WTC11 (cell line): ENCODE data around the gene TAF1B. TPM values are rescaled to one million over a fixed set of nuclear protein-coding genes. Genes with fewer than 3 reads are reported as not detected.
"Not testable (repeated sequence)": the region's sequence is repeated elsewhere in the genome, so short reads cannot be mapped to it uniquely, and the experiment has no call there.

Experiments used
- ATAC-seq: fragments of 200-7000 bp; cut with Tn5 transposase; 2 replicates; pipeline ENCODE4 v1.10.0; 2021; ENCODE audit warnings: mild to moderate bottlenecking, moderate library complexity
- CTCF ChIA-PET: fragments of 300-600 bp; sonication (Branson Sonifier 250); formaldehyde crosslinking; loops from one replicate; lab custom pipeline; 2021; ENCODE audit warnings: antibody characterized with exemption; lab: Charles Lee
- POLR2A ChIA-PET: fragments of 350-600 bp; sonication (Branson Sonifier 250); formaldehyde crosslinking; loops from one replicate; lab custom pipeline; 2021; ENCODE audit warnings: antibody characterized with exemption; lab: Charles Lee
- DNase-seq: peaks from one replicate; pipeline ENCODE4 v3.0.0; 2021; ENCODE audit warnings: low spot score
- H3K27ac Mint-ChIP-seq: 2 replicates; pipeline ENCODE4 v1.8.0; 2021; ENCODE audit warnings: mixed read lengths
- H3K27me3 Mint-ChIP-seq: 2 replicates; pipeline ENCODE4 v1.8.0; 2021; ENCODE audit warnings: low read depth, mild to moderate bottlenecking, moderate library complexity, mixed read lengths
- H3K36me3 Mint-ChIP-seq: 2 replicates; pipeline ENCODE4 v1.8.0; 2021; ENCODE audit warnings: mixed read lengths
- H3K4me1 Mint-ChIP-seq: 2 replicates; pipeline ENCODE4 v1.8.0; 2022; ENCODE audit warnings: mixed read lengths
- H3K4me3 Mint-ChIP-seq: 2 replicates; pipeline ENCODE4 v1.8.0; 2021; ENCODE audit warnings: mild to moderate bottlenecking, moderate library complexity, mixed read lengths
- H3K9me3 Mint-ChIP-seq: 2 replicates; pipeline ENCODE4 v1.8.0; 2021; ENCODE audit warnings: mixed read lengths
- ATF1 ChIP-seq: sonication (generic); formaldehyde crosslinking; IDR thresholded peaks from 2 replicates; pipeline ENCODE4 v1.8.1; 2023; ENCODE audit warnings: mild to moderate bottlenecking, moderate library complexity, missing genetic modification reagents
- CREB1 ChIP-seq: sonication (generic); formaldehyde crosslinking; IDR thresholded peaks from 2 replicates; pipeline ENCODE4 v1.8.0; 2023; ENCODE audit warnings: mild to moderate bottlenecking, missing genetic modification reagents
- KAT7 ChIP-seq: sonication (generic); formaldehyde crosslinking; IDR thresholded peaks from 2 replicates; pipeline ENCODE4 v1.8.1; 2023; ENCODE audit warnings: missing genetic modification reagents, mild to moderate bottlenecking, borderline replicate concordance
- NFYB ChIP-seq: sonication (generic); formaldehyde crosslinking; conservative IDR thresholded peaks from 2 replicates; pipeline ENCODE4 v1.8.0; 2022; ENCODE audit warnings: low read depth, missing genetic modification reagents
- NR2C2 ChIP-seq: sonication (generic); formaldehyde crosslinking; IDR thresholded peaks from 2 replicates; pipeline ENCODE4 v1.8.0; 2022; ENCODE audit warnings: mild to moderate bottlenecking, missing genetic modification reagents
- OVOL2 ChIP-seq: fragments of 250-450 bp; sonication (Bioruptor Pico); IDR thresholded peaks from 2 replicates; pipeline ENCODE4 v1.9.0; 2021; ENCODE audit warnings: mild to moderate bottlenecking, borderline replicate concordance
- PRRX2 ChIP-seq: fragments of 250-450 bp; sonication (Bioruptor Pico); IDR thresholded peaks from 2 replicates; pipeline ENCODE4 v1.8.0; 2021; ENCODE audit warnings: mild to moderate bottlenecking
- RELA ChIP-seq: sonication (generic); formaldehyde crosslinking; IDR thresholded peaks from 2 replicates; pipeline ENCODE4 v1.8.1; 2022; ENCODE audit warnings: missing genetic modification reagents, mild to moderate bottlenecking, borderline replicate concordance
- SMAD4 ChIP-seq: sonication (generic); formaldehyde crosslinking; IDR thresholded peaks from 2 replicates; pipeline ENCODE4 v1.8.0; 2022; ENCODE audit warnings: mild to moderate bottlenecking, missing genetic modification reagents
- TCF7 ChIP-seq: sonication (generic); formaldehyde crosslinking; IDR thresholded peaks from 2 replicates; pipeline ENCODE4 v1.8.0; 2022; ENCODE audit warnings: mild to moderate bottlenecking, low read depth, missing genetic modification reagents, moderate library complexity
- ZNF121 ChIP-seq: sonication (generic); formaldehyde crosslinking; IDR thresholded peaks from 2 replicates; pipeline ENCODE4 v1.8.0; 2023; ENCODE audit warnings: missing genetic modification reagents
- ZNF219 ChIP-seq: sonication (generic); formaldehyde crosslinking; IDR thresholded peaks from 2 replicates; pipeline ENCODE4 v1.8.0; 2023; ENCODE audit warnings: missing genetic modification reagents, mild to moderate bottlenecking, borderline replicate concordance
- ZNF263 ChIP-seq: sonication (generic); formaldehyde crosslinking; IDR thresholded peaks from 2 replicates; pipeline ENCODE4 v1.8.1; 2022; ENCODE audit warnings: low read depth, mild to moderate bottlenecking, moderate library complexity, missing genetic modification reagents
- total RNA-seq: library from RNA; stranded (reverse); gene quantifications from 3 replicates; pipeline ENCODE4 v1.2.3, GENCODE V29; 2021
- TF ChIP-seq, protein P1 (sequence below): sonication (generic); formaldehyde crosslinking; IDR thresholded peaks from 2 replicates; pipeline ENCODE4 v1.8.0; 2022; ENCODE audit warnings: mild to moderate bottlenecking, missing genetic modification reagents
- TF ChIP-seq, protein P2 (sequence below): sonication (generic); formaldehyde crosslinking; IDR thresholded peaks from 2 replicates; pipeline ENCODE4 v1.8.1; 2023; ENCODE audit warnings: mild to moderate bottlenecking, moderate library complexity, missing genetic modification reagents
- TF ChIP-seq, protein P3 (sequence below): sonication (generic); formaldehyde crosslinking; IDR thresholded peaks from 2 replicates; pipeline ENCODE4 v1.8.1; 2022; ENCODE audit warnings: mild to moderate bottlenecking, missing genetic modification reagents, moderate library complexity, borderline replicate concordance
- TF ChIP-seq, protein P4 (sequence below): sonication (generic); formaldehyde crosslinking; IDR thresholded peaks from 2 replicates; pipeline ENCODE4 v1.8.1; 2022; ENCODE audit warnings: mild to moderate bottlenecking, moderate library complexity, missing genetic modification reagents
- TF ChIP-seq, protein P5 (sequence below): sonication (generic); formaldehyde crosslinking; IDR thresholded peaks from 2 replicates; pipeline ENCODE4 v1.8.0; 2022; ENCODE audit warnings: mild to moderate bottlenecking, missing genetic modification reagents
- TF ChIP-seq, protein P6 (sequence below): sonication (generic); formaldehyde crosslinking; IDR thresholded peaks from 2 replicates; pipeline ENCODE4 v1.8.1; 2022; ENCODE audit warnings: low read depth, mild to moderate bottlenecking, moderate library complexity, missing genetic modification reagents, borderline replicate concordance
- TF ChIP-seq, protein P7 (sequence below): fragments of 250-450 bp; sonication (Bioruptor Pico); IDR thresholded peaks from 2 replicates; pipeline ENCODE4 v1.9.0; 2021; ENCODE audit warnings: moderate library complexity, mild to moderate bottlenecking, inconsistent platforms, borderline replicate concordance

Gene TAF1B
- total RNA-seq, 1 experiment from 2014 or later, result 28.8 TPM

DNA sequence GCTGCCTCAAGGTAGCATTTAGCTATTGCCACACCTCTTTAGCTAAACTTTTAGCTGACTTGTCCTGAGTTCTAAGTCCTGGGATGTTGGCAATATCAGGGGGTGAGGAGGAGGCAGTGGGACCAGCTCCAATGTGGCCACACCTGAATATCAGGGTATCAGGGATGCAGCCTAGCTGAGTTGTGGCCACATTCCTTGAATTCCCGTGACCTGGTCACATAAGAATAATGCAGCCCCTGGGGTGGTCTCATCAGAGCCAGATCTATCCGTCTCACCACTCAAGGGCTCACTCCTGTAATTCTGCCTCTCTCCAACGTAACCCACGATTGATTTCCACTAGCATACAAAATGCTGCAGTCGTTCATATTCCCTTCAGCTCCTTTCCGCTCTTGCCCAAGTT lies 11.6 kb upstream of the TAF1B start (continued):
- TF ChIP-seq NFYB (CRISPR knock-in tag) (no peak), ATF1 (no peak), CREB1 (no peak), KAT7 (CRISPR knock-in tag) (no peak), ZNF121 (CRISPR knock-in tag) (no peak)
- TF ChIP-seq, protein P1, sequence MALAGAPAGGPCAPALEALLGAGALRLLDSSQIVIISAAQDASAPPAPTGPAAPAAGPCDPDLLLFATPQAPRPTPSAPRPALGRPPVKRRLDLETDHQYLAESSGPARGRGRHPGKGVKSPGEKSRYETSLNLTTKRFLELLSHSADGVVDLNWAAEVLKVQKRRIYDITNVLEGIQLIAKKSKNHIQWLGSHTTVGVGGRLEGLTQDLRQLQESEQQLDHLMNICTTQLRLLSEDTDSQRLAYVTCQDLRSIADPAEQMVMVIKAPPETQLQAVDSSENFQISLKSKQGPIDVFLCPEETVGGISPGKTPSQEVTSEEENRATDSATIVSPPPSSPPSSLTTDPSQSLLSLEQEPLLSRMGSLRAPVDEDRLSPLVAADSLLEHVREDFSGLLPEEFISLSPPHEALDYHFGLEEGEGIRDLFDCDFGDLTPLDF (CRISPR knock-in tag), result no peak
- TF ChIP-seq, all 79 proteins: peak for 0

DNA sequence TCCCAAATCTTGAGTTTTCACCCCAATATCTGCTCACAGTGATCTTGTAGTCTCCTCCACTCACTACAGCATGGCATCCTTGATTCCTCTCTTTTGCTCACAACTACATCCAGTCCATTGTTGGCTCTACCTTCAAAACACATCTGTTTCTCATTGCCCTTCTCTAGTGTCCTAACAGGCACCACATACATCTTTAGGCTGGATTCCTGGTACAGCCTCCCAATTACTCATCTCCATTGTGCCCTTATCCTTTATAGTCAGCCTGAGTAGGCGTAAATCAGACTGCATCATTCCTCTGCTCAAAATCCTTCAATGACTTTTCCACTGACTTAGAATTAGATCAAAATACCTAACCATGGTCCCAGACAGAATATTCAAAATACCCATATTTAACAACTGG lies 10.7 kb upstream of the TAF1B start:
- ChIA-PET POLR2A (no interaction called here), CTCF (no interaction called here)
- peaks cover 17% of the 10 kb centered on the region for H3K4me1 Mint-ChIP-seq
- no peak for TF ChIP-seq NR2C2 (CRISPR knock-in tag)
- TF ChIP-seq, protein P2, sequence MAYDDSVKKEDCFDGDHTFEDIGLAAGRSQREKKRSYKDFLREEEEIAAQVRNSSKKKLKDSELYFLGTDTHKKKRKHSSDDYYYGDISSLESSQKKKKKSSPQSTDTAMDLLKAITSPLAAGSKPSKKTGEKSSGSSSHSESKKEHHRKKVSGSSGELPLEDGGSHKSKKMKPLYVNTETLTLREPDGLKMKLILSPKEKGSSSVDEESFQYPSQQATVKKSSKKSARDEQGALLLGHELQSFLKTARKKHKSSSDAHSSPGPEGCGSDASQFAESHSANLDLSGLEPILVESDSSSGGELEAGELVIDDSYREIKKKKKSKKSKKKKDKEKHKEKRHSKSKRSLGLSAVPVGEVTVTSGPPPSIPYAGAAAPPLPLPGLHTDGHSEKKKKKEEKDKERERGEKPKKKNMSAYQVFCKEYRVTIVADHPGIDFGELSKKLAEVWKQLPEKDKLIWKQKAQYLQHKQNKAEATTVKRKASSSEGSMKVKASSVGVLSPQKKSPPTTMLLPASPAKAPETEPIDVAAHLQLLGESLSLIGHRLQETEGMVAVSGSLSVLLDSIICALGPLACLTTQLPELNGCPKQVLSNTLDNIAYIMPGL (CRISPR knock-in tag), result no peak
- TF ChIP-seq, protein P3, sequence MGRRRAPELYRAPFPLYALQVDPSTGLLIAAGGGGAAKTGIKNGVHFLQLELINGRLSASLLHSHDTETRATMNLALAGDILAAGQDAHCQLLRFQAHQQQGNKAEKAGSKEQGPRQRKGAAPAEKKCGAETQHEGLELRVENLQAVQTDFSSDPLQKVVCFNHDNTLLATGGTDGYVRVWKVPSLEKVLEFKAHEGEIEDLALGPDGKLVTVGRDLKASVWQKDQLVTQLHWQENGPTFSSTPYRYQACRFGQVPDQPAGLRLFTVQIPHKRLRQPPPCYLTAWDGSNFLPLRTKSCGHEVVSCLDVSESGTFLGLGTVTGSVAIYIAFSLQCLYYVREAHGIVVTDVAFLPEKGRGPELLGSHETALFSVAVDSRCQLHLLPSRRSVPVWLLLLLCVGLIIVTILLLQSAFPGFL (CRISPR knock-in tag), result no peak
- TF ChIP-seq, all 79 proteins: peak for 0
- H3K27me3 Mint-ChIP-seq, result no peaks in the 10 kb centered on the region
- ATAC-seq (no peak), DNase-seq (no peak)
- no peaks in the 10 kb centered on the region for H3K9me3 Mint-ChIP-seq
- no peak overlapping the region for H3K27ac Mint-ChIP-seq
- H3K4me3 Mint-ChIP-seq, result no peak overlapping the region
- H3K36me3 Mint-ChIP-seq, result no peaks in the 10 kb centered on the region

DNA sequence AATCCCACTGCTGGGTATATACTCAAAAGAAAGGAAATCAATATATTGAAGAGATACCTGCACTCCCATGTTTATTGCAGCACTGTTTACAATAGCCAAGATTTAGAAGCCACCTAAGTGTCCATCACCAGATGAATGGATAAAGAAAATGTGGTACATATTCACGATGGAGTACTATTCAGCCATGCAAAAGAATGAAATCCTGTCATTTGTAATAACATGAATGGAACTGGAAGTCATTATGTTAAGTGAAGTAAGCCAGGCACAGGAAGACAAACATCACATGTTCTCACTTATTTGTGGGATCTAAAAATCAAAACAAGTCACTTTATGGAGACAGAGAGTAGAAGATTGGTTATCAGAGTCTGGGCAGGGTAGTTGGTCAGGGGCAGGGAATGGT lies 8.2 kb upstream of the TAF1B start:
- CTCF ChIA-PET, H3K9me3 Mint-ChIP-seq, H3K4me3 Mint-ChIP-seq, H3K27me3 Mint-ChIP-seq, POLR2A ChIA-PET, H3K36me3 Mint-ChIP-seq, H3K27ac Mint-ChIP-seq, ATAC-seq, DNase-seq: not testable (repeated sequence)
- H3K4me1 Mint-ChIP-seq, result peaks cover 17% of the 10 kb centered on the region

DNA sequence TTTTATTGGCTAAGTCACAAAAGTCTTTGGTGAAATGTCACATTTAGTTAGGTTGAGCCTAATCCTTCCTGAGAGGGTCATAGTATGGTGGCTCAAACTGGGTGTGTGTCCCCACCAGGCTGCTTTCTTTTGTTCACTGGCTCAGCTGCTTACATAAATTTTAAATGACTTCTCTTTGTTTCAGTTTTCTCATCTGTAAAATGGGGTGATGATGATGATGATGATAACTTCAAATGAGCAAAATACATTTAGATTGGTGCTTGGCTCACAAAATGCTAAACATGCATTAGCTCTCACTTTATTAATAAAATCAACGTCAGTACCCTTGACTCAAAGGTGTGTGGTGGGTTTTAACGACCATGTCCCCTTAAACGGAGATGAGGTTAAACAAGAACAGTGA lies 7.2 kb upstream of the TAF1B start:
- no peaks in the 10 kb centered on the region for H3K36me3 Mint-ChIP-seq
- POLR2A ChIA-PET, result no interaction called here

More for the DNA sequence above, 7.2 kb upstream of the TAF1B start:
- H3K9me3 Mint-ChIP-seq, result no peaks in the 10 kb centered on the region
- TF ChIP-seq, protein P4, sequence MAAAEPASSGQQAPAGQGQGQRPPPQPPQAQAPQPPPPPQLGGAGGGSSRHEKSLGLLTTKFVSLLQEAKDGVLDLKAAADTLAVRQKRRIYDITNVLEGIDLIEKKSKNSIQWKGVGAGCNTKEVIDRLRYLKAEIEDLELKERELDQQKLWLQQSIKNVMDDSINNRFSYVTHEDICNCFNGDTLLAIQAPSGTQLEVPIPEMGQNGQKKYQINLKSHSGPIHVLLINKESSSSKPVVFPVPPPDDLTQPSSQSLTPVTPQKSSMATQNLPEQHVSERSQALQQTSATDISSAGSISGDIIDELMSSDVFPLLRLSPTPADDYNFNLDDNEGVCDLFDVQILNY (CRISPR knock-in tag), result no peak
- TF ChIP-seq PRRX2 (CRISPR knock-in tag) (no peak), TCF7 (CRISPR knock-in tag) (no peak), ATF1 (no peak), ZNF219 (CRISPR knock-in tag) (no peak), OVOL2 (no peak), KAT7 (CRISPR knock-in tag) (no peak), ZNF263 (CRISPR knock-in tag) (no peak), SMAD4 (CRISPR knock-in tag) (no peak), RELA (no peak)
- TF ChIP-seq, protein P5, sequence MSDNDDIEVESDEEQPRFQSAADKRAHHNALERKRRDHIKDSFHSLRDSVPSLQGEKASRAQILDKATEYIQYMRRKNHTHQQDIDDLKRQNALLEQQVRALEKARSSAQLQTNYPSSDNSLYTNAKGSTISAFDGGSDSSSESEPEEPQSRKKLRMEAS (CRISPR knock-in tag), result no peak
- TF ChIP-seq, protein P6, sequence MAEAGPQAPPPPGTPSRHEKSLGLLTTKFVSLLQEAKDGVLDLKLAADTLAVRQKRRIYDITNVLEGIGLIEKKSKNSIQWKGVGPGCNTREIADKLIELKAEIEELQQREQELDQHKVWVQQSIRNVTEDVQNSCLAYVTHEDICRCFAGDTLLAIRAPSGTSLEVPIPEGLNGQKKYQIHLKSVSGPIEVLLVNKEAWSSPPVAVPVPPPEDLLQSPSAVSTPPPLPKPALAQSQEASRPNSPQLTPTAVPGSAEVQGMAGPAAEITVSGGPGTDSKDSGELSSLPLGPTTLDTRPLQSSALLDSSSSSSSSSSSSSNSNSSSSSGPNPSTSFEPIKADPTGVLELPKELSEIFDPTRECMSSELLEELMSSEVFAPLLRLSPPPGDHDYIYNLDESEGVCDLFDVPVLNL (CRISPR knock-in tag), result no peak
- TF ChIP-seq, protein P7, sequence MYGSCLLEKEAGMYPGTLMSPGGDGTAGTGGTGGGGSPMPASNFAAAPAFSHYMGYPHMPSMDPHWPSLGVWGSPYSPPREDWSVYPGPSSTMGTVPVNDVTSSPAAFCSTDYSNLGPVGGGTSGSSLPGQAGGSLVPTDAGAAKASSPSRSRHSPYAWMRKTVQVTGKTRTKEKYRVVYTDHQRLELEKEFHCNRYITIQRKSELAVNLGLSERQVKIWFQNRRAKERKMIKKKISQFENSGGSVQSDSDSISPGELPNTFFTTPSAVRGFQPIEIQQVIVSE (CRISPR knock-in tag), result no peak
- no peak overlapping the region for H3K4me3 Mint-ChIP-seq
- CTCF ChIA-PET, result no interaction called here
- H3K27me3 Mint-ChIP-seq, result no peaks in the 10 kb centered on the region
- no peak overlapping the region for H3K27ac Mint-ChIP-seq
- no peak for DNase-seq
- H3K4me1 Mint-ChIP-seq, result peaks cover 9% of the 10 kb centered on the region
- ATAC-seq, result no peak
